ENCODE data around the gene TFF3.

Gene TFF3

DNA sequence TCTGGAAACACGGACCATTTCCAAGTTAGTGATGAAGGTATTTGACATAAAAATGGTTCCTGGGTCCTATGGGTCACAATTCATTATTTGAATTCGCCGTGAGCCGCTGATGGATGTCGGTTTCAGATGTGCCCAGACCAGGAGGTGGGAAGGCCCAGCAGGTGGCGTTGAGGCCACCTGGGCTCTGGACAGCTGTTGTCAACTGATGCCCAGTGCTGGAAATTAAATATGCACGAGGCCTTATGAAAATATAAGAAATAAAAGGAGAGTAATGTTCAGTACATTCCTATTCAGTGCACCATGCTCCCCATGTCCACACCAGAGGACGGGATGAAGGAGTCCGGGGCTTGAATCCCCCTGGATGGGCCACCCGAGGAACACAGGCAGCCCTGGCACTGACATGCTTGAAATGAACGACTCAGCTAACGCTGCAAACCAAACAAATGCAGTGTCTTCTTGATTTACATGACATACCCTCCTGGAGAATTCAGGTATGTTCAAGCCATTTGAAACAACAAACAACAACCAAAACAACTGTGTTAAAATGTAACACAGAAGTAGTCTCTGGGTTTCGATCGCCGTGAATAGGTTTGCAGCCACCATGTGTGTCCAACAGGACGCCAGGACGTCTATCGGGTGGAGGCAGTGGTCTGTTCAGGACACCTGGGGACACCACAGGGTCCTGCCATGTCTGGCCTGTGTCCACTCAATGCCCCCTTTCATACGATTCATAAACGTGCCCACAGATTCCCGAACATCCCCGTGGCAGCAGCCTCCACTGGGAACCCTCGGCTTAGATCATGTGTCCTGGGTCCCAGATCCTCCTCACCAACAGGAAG lies 6.1 kb downstream of the TFF3 start:
- H2AFZ ChIP-seq, result peak overlapping the region; percentile 50
- peak overlapping the region; percentile 5 for H3K4me2 ChIP-seq (ENCODE audit: low read length)
- H3K79me2 ChIP-seq, result no peaks in the 10 kb centered on the region
- TF ChIP-seq, protein P1, sequence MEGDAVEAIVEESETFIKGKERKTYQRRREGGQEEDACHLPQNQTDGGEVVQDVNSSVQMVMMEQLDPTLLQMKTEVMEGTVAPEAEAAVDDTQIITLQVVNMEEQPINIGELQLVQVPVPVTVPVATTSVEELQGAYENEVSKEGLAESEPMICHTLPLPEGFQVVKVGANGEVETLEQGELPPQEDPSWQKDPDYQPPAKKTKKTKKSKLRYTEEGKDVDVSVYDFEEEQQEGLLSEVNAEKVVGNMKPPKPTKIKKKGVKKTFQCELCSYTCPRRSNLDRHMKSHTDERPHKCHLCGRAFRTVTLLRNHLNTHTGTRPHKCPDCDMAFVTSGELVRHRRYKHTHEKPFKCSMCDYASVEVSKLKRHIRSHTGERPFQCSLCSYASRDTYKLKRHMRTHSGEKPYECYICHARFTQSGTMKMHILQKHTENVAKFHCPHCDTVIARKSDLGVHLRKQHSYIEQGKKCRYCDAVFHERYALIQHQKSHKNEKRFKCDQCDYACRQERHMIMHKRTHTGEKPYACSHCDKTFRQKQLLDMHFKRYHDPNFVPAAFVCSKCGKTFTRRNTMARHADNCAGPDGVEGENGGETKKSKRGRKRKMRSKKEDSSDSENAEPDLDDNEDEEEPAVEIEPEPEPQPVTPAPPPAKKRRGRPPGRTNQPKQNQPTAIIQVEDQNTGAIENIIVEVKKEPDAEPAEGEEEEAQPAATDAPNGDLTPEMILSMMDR (IDR thresholded peaks at IDR 0.05), result no peak
- H3K36me3 ChIP-seq (ENCODE audit: control insufficient read depth, insufficient read depth, low read length), result no peaks in the 10 kb centered on the region
- no peaks in the 10 kb centered on the region for H3K27me3 ChIP-seq (ENCODE audit: control insufficient read depth, insufficient read depth, low read length)
- peaks cover 6% of the 10 kb centered on the region for H3K4me1 ChIP-seq
- H3K9ac ChIP-seq, result no peak overlapping the region
- no peaks in the 10 kb centered on the region for H3K9me3 ChIP-seq (ENCODE audit: control insufficient read depth, low read length)
- H3K27ac ChIP-seq, result no peak overlapping the region
- no peak overlapping the region for H3K4me3 ChIP-seq (ENCODE audit: low read depth, low read length)

DNA sequence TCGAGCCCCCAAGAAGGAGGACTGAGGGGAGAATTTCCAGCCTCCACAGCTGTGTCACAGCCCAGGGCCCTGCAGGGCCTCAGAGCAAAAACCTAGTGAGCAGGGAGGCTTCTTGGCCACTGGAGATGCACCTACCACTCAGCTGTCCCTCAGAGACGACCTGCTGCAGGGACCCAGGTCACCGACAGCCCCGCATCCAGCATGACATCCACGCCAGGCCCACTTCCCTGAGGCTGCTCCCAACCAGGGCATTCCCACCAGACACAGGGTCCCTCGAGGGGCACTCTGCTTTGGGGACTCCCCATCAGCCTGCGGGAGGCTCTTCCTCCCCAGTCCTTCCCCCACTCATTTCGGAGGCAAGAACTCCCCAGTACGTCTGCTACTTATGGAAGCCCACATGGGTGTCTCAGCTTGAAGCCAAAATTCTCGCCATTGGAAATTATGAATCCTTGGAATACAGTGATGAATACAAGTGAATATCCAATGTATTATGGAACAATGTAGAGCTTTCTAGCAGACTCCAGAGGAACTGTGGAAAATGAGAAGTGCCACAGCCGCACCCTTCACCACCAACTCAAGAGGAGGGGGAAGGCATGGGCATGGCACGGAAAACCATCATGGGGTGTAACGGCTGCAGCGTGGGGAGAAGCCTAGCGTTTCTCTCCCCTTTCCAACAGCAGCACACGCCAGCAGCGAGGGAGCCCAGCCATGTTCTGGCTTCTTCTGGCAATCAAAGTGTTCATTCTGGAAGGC lies 6.9 kb downstream of the TFF3 start:
- H3K4me2 ChIP-seq (ENCODE audit: low read length), result no peak overlapping the region
- H3K4me3 ChIP-seq (ENCODE audit: low read depth, low read length), result no peak overlapping the region
- H3K27ac ChIP-seq, result no peak overlapping the region
- H3K9ac ChIP-seq, result no peak overlapping the region
- H2AFZ ChIP-seq, result no peak overlapping the region
- no peaks in the 10 kb centered on the region for H3K79me2 ChIP-seq
- no peaks in the 10 kb centered on the region for H3K9me3 ChIP-seq (ENCODE audit: control insufficient read depth, low read length)
- H3K27me3 ChIP-seq (ENCODE audit: control insufficient read depth, insufficient read depth, low read length), result no peaks in the 10 kb centered on the region
- no peaks in the 10 kb centered on the region for H3K36me3 ChIP-seq (ENCODE audit: control insufficient read depth, insufficient read depth, low read length)
- TF ChIP-seq, protein P1 (IDR thresholded peaks at IDR 0.05), result no peak
- peaks cover 6% of the 10 kb centered on the region for H3K4me1 ChIP-seq

DNA sequence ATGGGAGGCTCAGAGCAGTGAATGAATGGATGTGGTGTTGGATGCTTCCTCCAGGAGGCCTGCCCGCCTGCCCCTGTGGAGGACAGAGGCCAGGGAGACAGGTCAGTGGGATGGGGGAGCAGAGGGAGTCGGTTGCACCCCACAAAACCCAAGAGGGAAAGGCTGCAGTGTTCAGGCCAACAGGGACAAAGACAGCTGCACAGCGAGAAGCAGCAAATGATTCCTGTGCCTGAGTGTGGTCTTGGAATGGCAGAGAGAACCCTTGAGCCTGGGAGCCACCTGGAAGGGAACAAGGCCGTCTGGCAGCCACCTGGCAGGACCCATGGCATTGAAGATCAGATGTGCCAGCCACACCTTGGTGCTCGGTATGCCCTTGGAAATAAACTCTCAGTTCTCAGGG lies 8.1 kb downstream of the TFF3 start:
- no peaks in the 10 kb centered on the region for H3K27me3 ChIP-seq (ENCODE audit: control insufficient read depth, insufficient read depth, low read length)

DNA sequence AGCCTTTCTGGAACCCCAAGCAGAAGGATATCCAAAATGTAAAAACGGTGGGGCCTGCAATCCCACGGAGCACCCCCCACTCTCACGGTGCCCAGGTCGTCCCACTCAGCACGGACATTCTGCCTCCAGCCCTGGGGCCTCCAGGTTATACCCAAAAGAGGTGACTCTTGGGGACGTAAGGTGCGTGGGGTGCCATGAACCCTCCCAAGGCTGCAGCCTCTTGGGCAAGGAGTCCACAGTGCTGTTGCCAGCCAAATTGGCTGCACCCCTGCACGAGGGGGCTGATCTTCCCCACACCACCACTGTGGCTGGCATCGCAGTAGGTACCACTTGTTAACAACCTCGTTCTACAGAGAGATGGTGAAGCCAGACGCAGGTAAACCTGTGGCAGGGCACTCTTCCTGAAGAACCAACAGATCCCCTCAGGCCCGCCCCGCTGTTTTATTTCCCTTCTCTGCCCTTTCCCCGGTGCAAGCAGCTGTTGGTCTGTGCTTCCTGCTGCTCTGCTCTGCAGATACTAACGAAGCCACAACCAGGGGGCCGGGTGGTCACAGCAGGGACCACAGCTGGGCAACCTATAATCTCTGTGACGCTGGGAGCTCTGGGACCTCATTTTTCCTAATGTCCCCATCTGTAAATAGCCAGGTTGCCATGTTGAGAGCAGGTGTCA lies 8.7 kb downstream of the TFF3 start:
- H3K4me3 ChIP-seq (ENCODE audit: low read depth, low read length), result no peak overlapping the region
- no peaks in the 10 kb centered on the region for H3K36me3 ChIP-seq (ENCODE audit: control insufficient read depth, insufficient read depth, low read length)
- TF ChIP-seq, protein P1 (IDR thresholded peaks at IDR 0.05), result no peak
- no peaks in the 10 kb centered on the region for H3K79me2 ChIP-seq
- H3K4me1 ChIP-seq, result peaks cover 6% of the 10 kb centered on the region
- H2AFZ ChIP-seq, result no peak overlapping the region
- H3K9me3 ChIP-seq (ENCODE audit: control insufficient read depth, low read length), result no peaks in the 10 kb centered on the region
- H3K27ac ChIP-seq, result no peak overlapping the region
- H3K9ac ChIP-seq, result no peak overlapping the region
- no peak overlapping the region for H3K4me2 ChIP-seq (ENCODE audit: low read length)
- H3K27me3 ChIP-seq (ENCODE audit: control insufficient read depth, insufficient read depth, low read length), result no peaks in the 10 kb centered on the region

More for the DNA sequence above, 8.1 kb downstream of the TFF3 start:
- Histone ChIP-seq H3K27ac (no peak overlapping the region), H3K9me3 (ENCODE audit: control insufficient read depth, low read length) (no peaks in the 10 kb centered on the region), H3K9ac (no peak overlapping the region), H3K36me3 (ENCODE audit: control insufficient read depth, insufficient read depth, low read length) (no peaks in the 10 kb centered on the region), H3K79me2 (no peaks in the 10 kb centered on the region), H3K4me1 (peaks cover 6% of the 10 kb centered on the region), H2AFZ (no peak overlapping the region), H3K4me2 (ENCODE audit: low read length) (no peak overlapping the region), H3K4me3 (ENCODE audit: low read depth, low read length) (no peak overlapping the region)
- TF ChIP-seq, protein P1 (IDR thresholded peaks at IDR 0.05), result no peak
